K562 (cell line): Measurements from ENCODE around the gene NAPEPLD. TPM values are rescaled to one million over a fixed set of nuclear protein-coding genes. Genes with fewer than 3 reads are reported as not detected.

Source experiments
- CC2D1A ChIP-seq: fragments of 450-650 bp; IDR thresholded peaks from 2 replicates; pipeline ENCODE4 v1.6.1; 2017; ENCODE audit warnings: mild to moderate bottlenecking
- CEBPG ChIP-seq, 3 experiments: fragments of 200-800 bp in 1 of 3; sonication (Bioruptor generic) in 1 of 3; sonication (generic) in 1 of 3; formaldehyde crosslinking in 1 of 3; IDR thresholded peaks in 2 of 3; conservative IDR thresholded peaks in 1 of 3; 2 replicates each; pipeline versions ENCODE4 v1.6.1 to v1.8.0; 2016 to 2022; ENCODE audit warnings: missing compliant biosample characterization in 2 of 3, missing genetic modification characterization in 2 of 3, mild to moderate bottlenecking in 1 of 3, missing genetic modification reagents in 1 of 3
- HOXB6 ChIP-seq: fragments of 250-450 bp; sonication (Bioruptor Pico); IDR thresholded peaks from 2 replicates; pipeline ENCODE4 v1.5.1; 2022; ENCODE audit warnings: mild to moderate bottlenecking, borderline replicate concordance
- MLX ChIP-seq, 2 experiments: fragments of 450-650 bp in 1 of 2; sonication (generic) in 1 of 2; formaldehyde crosslinking; conservative IDR thresholded peaks; 2 replicates each; pipeline versions ENCODE4 v1.4.0 to v1.8.1; 2020 to 2022; ENCODE audit warnings: mild to moderate bottlenecking in 1 of 2, missing genetic modification reagents in 1 of 2
- MXI1 ChIP-seq: IDR thresholded peaks from 2 replicates; pipeline ENCODE4 v1.6.1; 2011; ENCODE audit warnings: low read depth, mild to moderate bottlenecking, improper control_type of control experiment, low read length
- NR2F6 ChIP-seq: fragments of 450-650 bp; formaldehyde crosslinking; IDR thresholded peaks from 2 replicates; pipeline ENCODE4 v1.4.0; 2020; ENCODE audit warnings: mild to moderate bottlenecking
- RHOXF2B ChIP-seq: fragments of 250-450 bp; sonication (Bioruptor Pico); conservative IDR thresholded peaks from 2 replicates; pipeline ENCODE4 v1.5.1; 2021
- SMARCA5 ChIP-seq: fragments of 450-650 bp; IDR thresholded peaks from 2 replicates; pipeline ENCODE4 v1.6.1; 2016
- SNIP1 ChIP-seq: fragments of 450-650 bp; IDR thresholded peaks from 2 replicates; pipeline ENCODE4 v1.7.1; 2017; ENCODE audit warnings: low read depth, mild to moderate bottlenecking
- STAT5B ChIP-seq: fragments of 250-450 bp; sonication (Bioruptor Pico); IDR thresholded peaks from 2 replicates; pipeline ENCODE4 v1.8.0; 2021; ENCODE audit warnings: mild to moderate bottlenecking, inconsistent platforms
- polyA plus RNA-seq, 8 experiments: library from polyadenylated mRNA; depleted of rRNA in 4 of 8; stranded (reverse) in 5 of 8; unstranded in 3 of 8; fragments of >200 nt; fragmentation: Nextera tagmentation in 2 of 8; fragmentation: Illumina TruSeq in 1 of 8; extraction: Ambion mirVana in 2 of 8; extraction: Trizol in 1 of 8; gene quantifications; 2 replicates each; pipeline versions ENCODE4 v1.2.1 to v1.2.3, GENCODE V29; 2011 to 2014; ENCODE audit warnings: inconsistent platforms in 1 of 8, missing spikeins in 1 of 8
- total RNA-seq, 7 experiments: library from RNA; depleted of rRNA in 6 of 7; stranded (reverse); fragments of >200 nt in 6 of 7; fragmentation: Illumina TruSeq in 2 of 7; extraction: Trizol in 2 of 7; gene quantifications; 2 replicates each; pipeline versions ENCODE4 v1.2.1 to v1.2.3, GENCODE V29; 2011 to 2021; ENCODE audit warnings: low replicate concordance in 1 of 7
- TF ChIP-seq, protein P1 (sequence below): fragments of 150-350 bp; IDR thresholded peaks from 2 replicates; pipeline ENCODE4 v1.6.1; 2014; ENCODE audit warnings: low read depth, mild to moderate bottlenecking, low read length, borderline replicate concordance
- TF ChIP-seq, protein P2 (sequence below): conservative IDR thresholded peaks from 2 replicates; pipeline ENCODE4 v1.6.1; 2011; ENCODE audit warnings: low read depth, mild to moderate bottlenecking, low read length; ENCODE audit not compliant: control insufficient read depth
- TF ChIP-seq, protein P3 (sequence below): fragments of 450-650 bp; formaldehyde crosslinking; IDR thresholded peaks from 2 replicates; pipeline ENCODE4 v1.4.0; 2020; ENCODE audit warnings: mild to moderate bottlenecking, moderate library complexity
- TF ChIP-seq, protein P4 (sequence below): sonication (generic); formaldehyde crosslinking; IDR thresholded peaks from 2 replicates; pipeline ENCODE4 v1.8.1; 2023; ENCODE audit warnings: mild to moderate bottlenecking, missing genetic modification reagents

The NAPEPLD gene
- total and polyA plus RNA-seq, 9 of the 15 experiments (the other 6 are each of a cell fraction or from before 2014, with no cell fraction given): 3.2 to 11.0 (median 7.5) TPM

DNA sequence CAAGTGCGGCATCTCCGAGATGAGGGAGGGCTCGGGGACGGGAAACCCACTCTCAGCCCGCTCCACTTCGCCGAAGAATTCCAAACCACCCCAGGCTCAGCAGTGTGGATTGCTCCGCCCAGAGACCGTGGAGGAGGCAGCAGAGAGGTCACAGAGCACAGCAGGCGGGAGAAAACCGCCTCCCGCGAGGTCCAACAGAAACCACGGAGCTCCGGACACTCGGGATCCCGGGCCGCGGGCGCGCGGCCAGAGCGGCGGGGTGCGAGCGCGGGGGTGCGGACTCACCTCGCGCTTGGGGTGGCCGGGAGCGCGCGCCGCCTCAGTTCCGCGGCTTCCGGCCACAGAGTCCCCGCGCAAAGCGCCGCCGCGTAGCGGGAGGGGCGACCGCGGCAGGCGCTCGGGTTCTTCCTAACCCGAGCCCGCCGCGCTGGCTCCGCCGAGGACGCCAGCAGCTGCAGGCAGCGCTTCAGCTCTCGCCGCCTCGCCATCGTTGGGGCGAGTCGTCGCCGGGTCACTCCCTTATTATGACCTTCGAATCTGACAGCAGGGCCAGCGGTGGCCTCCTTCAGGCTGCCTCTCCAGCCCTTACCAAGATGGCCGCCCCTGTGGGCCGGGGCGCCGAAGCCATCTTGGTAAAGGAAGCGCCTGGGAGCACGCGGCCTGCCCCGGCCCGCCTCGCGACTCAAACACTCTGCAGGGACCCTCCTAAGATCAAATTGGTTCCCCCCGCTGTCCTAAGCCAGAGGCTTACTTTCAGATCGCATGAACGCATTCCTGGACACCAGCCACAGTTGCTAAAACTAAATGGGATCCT lies at the start of gene NAPEPLD (continued):
- TF ChIP-seq, protein P1, sequence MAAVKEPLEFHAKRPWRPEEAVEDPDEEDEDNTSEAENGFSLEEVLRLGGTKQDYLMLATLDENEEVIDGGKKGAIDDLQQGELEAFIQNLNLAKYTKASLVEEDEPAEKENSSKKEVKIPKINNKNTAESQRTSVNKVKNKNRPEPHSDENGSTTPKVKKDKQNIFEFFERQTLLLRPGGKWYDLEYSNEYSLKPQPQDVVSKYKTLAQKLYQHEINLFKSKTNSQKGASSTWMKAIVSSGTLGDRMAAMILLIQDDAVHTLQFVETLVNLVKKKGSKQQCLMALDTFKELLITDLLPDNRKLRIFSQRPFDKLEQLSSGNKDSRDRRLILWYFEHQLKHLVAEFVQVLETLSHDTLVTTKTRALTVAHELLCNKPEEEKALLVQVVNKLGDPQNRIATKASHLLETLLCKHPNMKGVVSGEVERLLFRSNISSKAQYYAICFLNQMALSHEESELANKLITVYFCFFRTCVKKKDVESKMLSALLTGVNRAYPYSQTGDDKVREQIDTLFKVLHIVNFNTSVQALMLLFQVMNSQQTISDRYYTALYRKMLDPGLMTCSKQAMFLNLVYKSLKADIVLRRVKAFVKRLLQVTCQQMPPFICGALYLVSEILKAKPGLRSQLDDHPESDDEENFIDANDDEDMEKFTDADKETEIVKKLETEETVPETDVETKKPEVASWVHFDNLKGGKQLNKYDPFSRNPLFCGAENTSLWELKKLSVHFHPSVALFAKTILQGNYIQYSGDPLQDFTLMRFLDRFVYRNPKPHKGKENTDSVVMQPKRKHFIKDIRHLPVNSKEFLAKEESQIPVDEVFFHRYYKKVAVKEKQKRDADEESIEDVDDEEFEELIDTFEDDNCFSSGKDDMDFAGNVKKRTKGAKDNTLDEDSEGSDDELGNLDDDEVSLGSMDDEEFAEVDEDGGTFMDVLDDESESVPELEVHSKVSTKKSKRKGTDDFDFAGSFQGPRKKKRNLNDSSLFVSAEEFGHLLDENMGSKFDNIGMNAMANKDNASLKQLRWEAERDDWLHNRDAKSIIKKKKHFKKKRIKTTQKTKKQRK: no peak
- TF ChIP-seq CEBPG (CRISPR knock-in tag; IDR thresholded peaks at IDR 0.05) (0 out of 2 replicates have a peak, but pooled peaks have one; percentile 18), CEBPG (tag; conservative IDR thresholded peaks at IDR 0.05 in 1 of 2, IDR thresholded peaks at IDR 0.05 in 1 of 2) (peak in 1 of 2 experiments; percentile 49; a peak in 2 of 4 replicates), MXI1 (0 out of 2 replicates have a peak, but pooled peaks have one; percentile 42), CC2D1A (peak; percentile 19; the same call in 1 of the 2 replicates), MLX (CRISPR knock-in tag; conservative IDR thresholded peaks at IDR 0.05) (no peak), HOXB6 (peak; percentile 47; the same call in 1 of the 2 replicates), STAT5B (CRISPR knock-in tag) (no peak), RHOXF2B (CRISPR knock-in tag) (0 out of 2 replicates have a peak, but pooled peaks have one; percentile 5), NR2F6 (CRISPR knock-in tag) (peak; percentile 70), SMARCA5 (peak; percentile 19; the same call in 1 of the 2 replicates), SNIP1 (no peak)
- TF ChIP-seq, protein P2, sequence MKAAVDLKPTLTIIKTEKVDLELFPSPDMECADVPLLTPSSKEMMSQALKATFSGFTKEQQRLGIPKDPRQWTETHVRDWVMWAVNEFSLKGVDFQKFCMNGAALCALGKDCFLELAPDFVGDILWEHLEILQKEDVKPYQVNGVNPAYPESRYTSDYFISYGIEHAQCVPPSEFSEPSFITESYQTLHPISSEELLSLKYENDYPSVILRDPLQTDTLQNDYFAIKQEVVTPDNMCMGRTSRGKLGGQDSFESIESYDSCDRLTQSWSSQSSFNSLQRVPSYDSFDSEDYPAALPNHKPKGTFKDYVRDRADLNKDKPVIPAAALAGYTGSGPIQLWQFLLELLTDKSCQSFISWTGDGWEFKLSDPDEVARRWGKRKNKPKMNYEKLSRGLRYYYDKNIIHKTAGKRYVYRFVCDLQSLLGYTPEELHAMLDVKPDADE: peak; percentile 95
- TF ChIP-seq, protein P3, sequence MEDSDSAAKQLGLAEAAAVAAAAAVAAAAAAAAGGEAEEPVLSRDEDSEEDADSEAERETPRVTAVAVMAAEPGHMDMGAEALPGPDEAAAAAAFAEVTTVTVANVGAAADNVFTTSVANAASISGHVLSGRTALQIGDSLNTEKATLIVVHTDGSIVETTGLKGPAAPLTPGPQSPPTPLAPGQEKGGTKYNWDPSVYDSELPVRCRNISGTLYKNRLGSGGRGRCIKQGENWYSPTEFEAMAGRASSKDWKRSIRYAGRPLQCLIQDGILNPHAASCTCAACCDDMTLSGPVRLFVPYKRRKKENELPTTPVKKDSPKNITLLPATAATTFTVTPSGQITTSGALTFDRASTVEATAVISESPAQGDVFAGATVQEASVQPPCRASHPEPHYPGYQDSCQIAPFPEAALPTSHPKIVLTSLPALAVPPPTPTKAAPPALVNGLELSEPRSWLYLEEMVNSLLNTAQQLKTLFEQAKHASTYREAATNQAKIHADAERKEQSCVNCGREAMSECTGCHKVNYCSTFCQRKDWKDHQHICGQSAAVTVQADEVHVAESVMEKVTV (CRISPR knock-in tag): 0 out of 2 replicates have a peak, but pooled peaks have one; percentile 34
- TF ChIP-seq, protein P4, sequence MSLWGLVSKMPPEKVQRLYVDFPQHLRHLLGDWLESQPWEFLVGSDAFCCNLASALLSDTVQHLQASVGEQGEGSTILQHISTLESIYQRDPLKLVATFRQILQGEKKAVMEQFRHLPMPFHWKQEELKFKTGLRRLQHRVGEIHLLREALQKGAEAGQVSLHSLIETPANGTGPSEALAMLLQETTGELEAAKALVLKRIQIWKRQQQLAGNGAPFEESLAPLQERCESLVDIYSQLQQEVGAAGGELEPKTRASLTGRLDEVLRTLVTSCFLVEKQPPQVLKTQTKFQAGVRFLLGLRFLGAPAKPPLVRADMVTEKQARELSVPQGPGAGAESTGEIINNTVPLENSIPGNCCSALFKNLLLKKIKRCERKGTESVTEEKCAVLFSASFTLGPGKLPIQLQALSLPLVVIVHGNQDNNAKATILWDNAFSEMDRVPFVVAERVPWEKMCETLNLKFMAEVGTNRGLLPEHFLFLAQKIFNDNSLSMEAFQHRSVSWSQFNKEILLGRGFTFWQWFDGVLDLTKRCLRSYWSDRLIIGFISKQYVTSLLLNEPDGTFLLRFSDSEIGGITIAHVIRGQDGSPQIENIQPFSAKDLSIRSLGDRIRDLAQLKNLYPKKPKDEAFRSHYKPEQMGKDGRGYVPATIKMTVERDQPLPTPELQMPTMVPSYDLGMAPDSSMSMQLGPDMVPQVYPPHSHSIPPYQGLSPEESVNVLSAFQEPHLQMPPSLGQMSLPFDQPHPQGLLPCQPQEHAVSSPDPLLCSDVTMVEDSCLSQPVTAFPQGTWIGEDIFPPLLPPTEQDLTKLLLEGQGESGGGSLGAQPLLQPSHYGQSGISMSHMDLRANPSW (CRISPR knock-in tag): no peak
